GM21737 (cell line): Measurements from ENCODE around the gene OR4N2.
"Not testable (repeated sequence)": the region's sequence is repeated elsewhere in the genome, so short reads cannot be mapped to it uniquely, and the experiment has no call there.

Experiments
- ATAC-seq: cut with Tn5 transposase; IDR thresholded peaks from one replicate; pipeline ENCODE4 v1.9.1; 2021; ENCODE audit warnings: mild to moderate bottlenecking, moderate library complexity; ENCODE audit not compliant: unreplicated experiment

OR4N2 gene

GRCh38 chr14:19828314-19828713 is 24.7 kb downstream of the OR4N2 start:
- ATAC-seq: no peak

DNA sequence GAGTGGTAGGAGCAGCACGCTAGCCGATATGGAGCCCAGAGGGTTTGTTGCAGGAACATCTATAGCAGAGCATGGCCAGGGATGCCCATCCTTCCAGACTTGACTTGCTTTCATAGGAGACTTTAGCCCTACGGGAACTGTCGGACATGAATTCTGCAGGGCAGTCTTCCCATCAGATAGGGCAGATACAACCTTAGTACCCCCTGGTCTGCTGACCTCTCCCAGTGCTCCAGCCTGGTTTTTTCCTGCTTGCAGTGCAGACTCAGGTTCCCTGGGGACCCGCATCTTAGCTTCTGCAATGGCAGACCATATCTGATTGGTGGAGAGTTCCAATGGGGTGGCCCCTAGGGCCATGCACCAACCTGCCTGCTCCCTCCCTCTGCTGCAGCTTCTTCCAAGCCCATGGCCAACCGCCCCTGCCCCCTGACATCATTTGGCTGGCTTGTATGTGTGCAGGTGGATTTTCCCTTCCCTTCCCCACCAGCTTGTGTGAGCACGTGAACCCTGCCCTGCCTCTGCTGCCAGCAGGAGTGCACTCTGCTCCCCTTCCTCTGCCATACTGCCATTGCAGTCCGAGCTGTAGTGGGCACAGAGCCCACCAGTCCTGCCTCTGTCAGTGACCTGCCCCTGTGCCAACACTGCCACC is 30.8 kb downstream of the OR4N2 start:
- not testable (repeated sequence) for ATAC-seq

GRCh38 chr14:19838433-19838832 is 34.9 kb downstream of the OR4N2 start:
- no peak for ATAC-seq

GRCh38 chr14:19851365-19851764 is 47.8 kb downstream of the OR4N2 start:
- ATAC-seq: no peak

- ATAC-seq: not testable (repeated sequence)
Measured at GRCh38 chr14:19866061-19866669, 62.6 kb downstream of the OR4N2 start.

- no peak for ATAC-seq
Measured at GRCh38 chr14:19873178-19873577, 69.6 kb downstream of the OR4N2 start.

GRCh38 chr14:19874842-19875241 is 71.3 kb downstream of the OR4N2 start, which contains the start of gene OR4K2:
OR4K2 (plus strand) TSS chr14:19875142; CDS start chr14:19876268, 1,126 bp downstream.
- no peak for ATAC-seq

DNA sequence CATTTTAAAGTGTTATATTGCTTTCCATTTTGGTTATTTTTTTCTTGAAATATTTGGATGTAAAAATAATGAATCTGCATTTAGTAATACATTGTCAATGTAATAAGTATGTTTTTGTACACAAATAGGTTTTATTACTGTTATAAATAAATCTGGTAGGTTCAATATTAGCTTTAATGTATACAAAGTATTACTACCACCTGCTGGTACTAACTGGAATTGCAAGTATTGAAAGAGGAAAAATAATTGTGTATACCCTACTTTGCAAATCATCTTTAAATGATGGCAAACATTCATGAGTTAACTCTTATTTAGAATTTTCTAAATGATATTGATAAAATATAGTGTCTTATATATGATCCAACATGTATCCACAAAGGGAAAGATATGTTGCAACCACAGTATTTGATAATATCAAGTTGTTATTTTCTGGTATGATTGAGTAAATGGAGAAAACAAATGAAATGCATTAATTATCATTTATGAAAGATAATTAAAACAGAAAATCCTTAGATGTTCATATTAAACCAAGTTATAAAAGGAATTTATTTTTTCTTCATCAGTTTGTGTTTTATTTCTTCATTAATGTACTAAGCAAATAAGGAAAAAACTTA is 74.6 kb downstream of the OR4N2 start:
- no peak for ATAC-seq
